CD4-positive, alpha-beta T cell treated with Interleukin-4 for 4 hours (primary cell): ENCODE measurements around the gene PTPRN2.

Experiments
- DNase-seq: peaks from one replicate; pipeline ENCODE4 v3.0.0-alpha.2; 2020

Gene PTPRN2

GRCh38 chr7:157633465-157634185, 954.0 kb downstream of the PTPRN2 start:
- no peak for DNase-seq

GRCh38 chr7:157630301-157630853, 957.2 kb downstream of the PTPRN2 start:
- DNase-seq: no peak

GRCh38 chr7:157628456-157628855, 959.2 kb downstream of the PTPRN2 start:
- no peak for DNase-seq

- no peak for DNase-seq
Observed at GRCh38 chr7:157627646-157628045, 960.0 kb downstream of the PTPRN2 start.

- DNase-seq: no peak
Observed at GRCh38 chr7:157627033-157627432, 960.6 kb downstream of the PTPRN2 start.

- DNase-seq: peak; percentile 36
Observed at GRCh38 chr7:157625973-157626742, 961.5 kb downstream of the PTPRN2 start.

- no peak for DNase-seq
Observed at GRCh38 chr7:157623556-157623955, 964.1 kb downstream of the PTPRN2 start.

- no peak for DNase-seq
Observed at GRCh38 chr7:157622408-157623205, 965.0 kb downstream of the PTPRN2 start.

- no peak for DNase-seq
Observed at GRCh38 chr7:157622000-157622399, 965.6 kb downstream of the PTPRN2 start.

GRCh38 chr7:157621131-157621681, 966.4 kb downstream of the PTPRN2 start:
- no peak for DNase-seq

GRCh38 chr7:157620616-157621015, 967.0 kb downstream of the PTPRN2 start:
- DNase-seq: no peak

- no peak for DNase-seq
Observed at GRCh38 chr7:157619753-157620525, 967.7 kb downstream of the PTPRN2 start.

- no peak for DNase-seq
Observed at GRCh38 chr7:157618823-157619606, 968.6 kb downstream of the PTPRN2 start.

- no peak for DNase-seq
Observed at GRCh38 chr7:157618091-157618726, 969.4 kb downstream of the PTPRN2 start.

GRCh38 chr7:157617401-157617800, 970.2 kb downstream of the PTPRN2 start:
- DNase-seq: no peak

GRCh38 chr7:157616931-157617330, 970.7 kb downstream of the PTPRN2 start:
- DNase-seq: no peak

- DNase-seq: no peak
Observed at GRCh38 chr7:157616426-157616825, 971.2 kb downstream of the PTPRN2 start.

GRCh38 chr7:157615852-157616251, 971.8 kb downstream of the PTPRN2 start:
- DNase-seq: no peak

- DNase-seq: no peak
Observed at GRCh38 chr7:157615101-157615817, 972.4 kb downstream of the PTPRN2 start.

- DNase-seq: no peak
Observed at GRCh38 chr7:157614457-157615020, 973.1 kb downstream of the PTPRN2 start.
